ENCODE measurements around the gene MAP1LC3B.
"Not testable (repeated sequence)": the region's sequence is repeated elsewhere in the genome, so short reads cannot be mapped to it uniquely, and the experiment has no call there.

Gene MAP1LC3B

DNA sequence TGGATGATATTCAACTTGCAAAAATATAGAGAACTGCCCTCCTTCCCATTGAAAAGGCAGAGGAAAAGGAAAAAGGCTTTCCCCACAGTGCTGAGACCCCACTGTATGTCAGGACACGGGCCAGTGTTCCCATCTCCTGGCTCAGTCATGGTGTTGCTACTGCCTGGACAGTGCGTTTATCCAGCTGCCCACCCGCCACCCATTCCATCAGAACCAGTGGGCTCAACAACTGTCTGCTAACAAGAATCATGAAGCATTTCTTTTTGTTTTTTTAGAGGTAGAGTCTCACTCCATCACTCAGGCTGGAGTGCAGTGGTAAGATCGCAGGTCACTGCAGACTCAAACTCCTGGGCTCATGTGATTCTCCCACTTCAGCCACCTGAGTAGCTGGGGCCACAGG, 19.8 kb upstream of the MAP1LC3B start:
- DNase-seq (ENCODE audit: low spot score): no peak
- TF ChIP-seq, protein P1, sequence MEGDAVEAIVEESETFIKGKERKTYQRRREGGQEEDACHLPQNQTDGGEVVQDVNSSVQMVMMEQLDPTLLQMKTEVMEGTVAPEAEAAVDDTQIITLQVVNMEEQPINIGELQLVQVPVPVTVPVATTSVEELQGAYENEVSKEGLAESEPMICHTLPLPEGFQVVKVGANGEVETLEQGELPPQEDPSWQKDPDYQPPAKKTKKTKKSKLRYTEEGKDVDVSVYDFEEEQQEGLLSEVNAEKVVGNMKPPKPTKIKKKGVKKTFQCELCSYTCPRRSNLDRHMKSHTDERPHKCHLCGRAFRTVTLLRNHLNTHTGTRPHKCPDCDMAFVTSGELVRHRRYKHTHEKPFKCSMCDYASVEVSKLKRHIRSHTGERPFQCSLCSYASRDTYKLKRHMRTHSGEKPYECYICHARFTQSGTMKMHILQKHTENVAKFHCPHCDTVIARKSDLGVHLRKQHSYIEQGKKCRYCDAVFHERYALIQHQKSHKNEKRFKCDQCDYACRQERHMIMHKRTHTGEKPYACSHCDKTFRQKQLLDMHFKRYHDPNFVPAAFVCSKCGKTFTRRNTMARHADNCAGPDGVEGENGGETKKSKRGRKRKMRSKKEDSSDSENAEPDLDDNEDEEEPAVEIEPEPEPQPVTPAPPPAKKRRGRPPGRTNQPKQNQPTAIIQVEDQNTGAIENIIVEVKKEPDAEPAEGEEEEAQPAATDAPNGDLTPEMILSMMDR (IDR thresholded peaks at IDR 0.05): no peak
- Histone ChIP-seq H3K27ac (no peak overlapping the region), H3K4me3 (no peak overlapping the region)

DNA sequence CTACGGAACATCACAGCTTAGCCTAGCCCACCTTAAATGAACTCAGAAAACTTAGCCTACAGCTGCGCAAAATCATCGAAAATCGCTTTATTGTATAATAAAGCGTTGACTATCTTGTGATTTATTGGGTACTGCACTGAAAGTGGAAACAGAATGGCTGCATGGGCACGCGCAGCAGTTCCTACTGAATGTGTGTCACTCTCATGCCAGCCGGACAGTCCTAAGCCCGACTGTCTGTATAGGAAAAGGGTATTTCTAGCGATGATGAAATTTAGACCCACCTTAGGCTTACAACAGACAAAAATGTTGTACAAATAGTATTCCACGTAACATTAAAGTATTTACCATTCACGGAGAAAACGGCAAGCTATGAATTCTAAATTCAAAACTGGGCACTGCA, 17.8 kb upstream of the MAP1LC3B start:
- no peak overlapping the region for H3K27ac ChIP-seq
- no peak for DNase-seq (ENCODE audit: low spot score)
- no peak overlapping the region for H3K4me3 ChIP-seq
- TF ChIP-seq, protein P1 (IDR thresholded peaks at IDR 0.05): no peak

DNA sequence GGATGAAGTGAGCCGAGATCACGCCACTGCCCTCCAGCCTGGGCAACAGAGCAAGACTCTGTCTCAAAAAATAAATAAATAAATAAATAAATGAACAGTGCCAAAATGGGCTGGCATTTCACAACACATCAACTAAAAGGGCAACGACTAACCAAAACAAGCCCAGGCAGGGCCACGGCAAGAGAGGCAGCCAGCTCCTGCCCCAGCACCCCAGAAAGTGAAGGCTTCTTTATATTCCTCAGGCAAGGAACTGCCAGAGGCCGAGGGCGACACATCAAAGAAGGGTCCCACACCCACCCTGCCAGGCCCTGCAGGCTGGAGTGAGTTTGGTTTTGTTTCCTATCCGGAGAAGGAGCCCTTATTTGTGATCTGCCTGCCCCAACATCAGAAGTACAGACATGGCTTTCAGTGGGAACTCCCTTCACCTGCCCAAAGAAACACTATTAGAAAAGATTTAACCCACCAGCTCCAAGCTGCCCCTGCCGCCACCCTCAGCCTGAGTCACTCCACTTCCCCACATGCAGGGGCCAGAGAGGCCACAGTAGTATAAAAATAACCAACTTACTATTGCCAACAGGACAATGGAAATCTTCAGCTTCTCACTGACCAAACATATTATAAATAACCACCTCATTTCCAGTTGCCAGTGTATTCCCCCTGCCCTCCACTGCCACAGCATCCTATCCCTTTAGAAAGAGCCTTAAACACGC, 16.6 kb upstream of the MAP1LC3B start:
- DNase-seq (ENCODE audit: low spot score): no peak
- TF ChIP-seq, protein P1 (IDR thresholded peaks at IDR 0.05): no peak
- Histone ChIP-seq H3K27ac (peak overlapping the region; percentile 7 to 8), H3K4me3 (peak overlapping the region; percentile 2)

DNA sequence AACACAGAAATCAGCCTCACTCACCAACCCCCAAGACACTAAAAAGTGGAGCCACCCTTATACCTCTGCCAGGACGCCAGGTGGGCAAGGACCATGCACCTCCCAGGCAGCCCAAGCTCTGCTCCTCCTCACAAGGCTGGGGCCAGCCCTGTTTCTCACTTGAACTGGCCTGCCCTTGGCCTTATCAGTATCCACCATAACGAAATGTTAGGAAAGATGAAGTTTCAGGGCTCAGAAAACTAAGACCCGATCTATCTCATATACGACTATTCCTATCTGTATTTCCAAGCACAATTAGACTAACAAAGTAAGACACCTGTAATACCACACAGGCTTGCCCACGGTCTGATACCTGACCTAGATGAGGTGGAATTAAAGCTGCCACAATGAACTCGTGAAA, 15.5 kb upstream of the MAP1LC3B start:
- no peak overlapping the region for H3K4me3 ChIP-seq
- no peak for DNase-seq (ENCODE audit: low spot score)
- peak overlapping the region in 1 of 2 donors; percentile 29 for H3K27ac ChIP-seq
- TF ChIP-seq, protein P1 (IDR thresholded peaks at IDR 0.05): no peak

DNA sequence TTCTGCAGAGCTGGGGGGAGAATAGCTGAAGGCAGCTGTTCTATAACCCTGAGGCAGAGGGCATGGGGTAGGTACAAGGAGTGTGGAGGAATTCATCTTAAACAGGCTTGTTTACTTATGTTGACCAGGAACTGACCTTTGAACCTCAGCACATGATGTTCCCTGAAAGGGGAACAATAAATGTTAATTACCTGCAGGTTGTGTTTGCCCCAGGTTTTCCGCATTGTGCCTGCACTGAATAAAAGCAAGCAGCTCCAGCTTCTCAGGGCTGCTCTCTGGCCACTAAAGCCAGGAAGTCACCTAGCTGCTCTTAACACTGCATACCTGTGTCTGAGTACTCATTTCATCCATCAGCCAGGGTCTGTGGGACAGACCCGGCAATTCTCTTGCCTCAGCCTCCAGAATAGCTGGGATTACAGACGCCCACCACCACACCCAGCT, 12.8 kb upstream of the MAP1LC3B start:
- not testable (repeated sequence) for DNase-seq (ENCODE audit: low spot score); H3K27ac ChIP-seq

DNA sequence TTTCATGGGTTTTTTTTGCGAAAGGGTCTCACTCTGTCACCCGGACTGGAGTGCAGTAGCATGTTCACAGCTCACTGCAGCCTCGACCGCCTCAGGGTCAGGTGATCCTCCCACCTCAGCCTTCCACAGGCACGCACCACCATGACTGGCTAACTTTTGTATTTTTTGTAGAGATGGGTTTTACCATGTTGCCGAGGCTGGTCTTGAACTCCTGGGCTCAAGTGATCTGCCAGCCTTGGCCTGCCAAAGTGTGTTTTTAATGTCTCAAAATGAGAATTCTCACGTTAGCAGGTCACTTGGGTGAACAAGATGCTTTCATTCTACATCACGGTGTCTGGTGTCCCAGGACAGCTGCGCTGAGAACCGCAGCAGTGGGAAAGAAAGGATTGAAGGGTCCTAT, 11.7 kb upstream of the MAP1LC3B start:
- Histone ChIP-seq H3K4me3 (peak overlapping the region; percentile 83), H3K27ac (peak overlapping the region; percentile 39 to 68)
- TF ChIP-seq, protein P1 (IDR thresholded peaks at IDR 0.05): no peak
- no peak for DNase-seq (ENCODE audit: low spot score)

More for the DNA sequence above, 12.8 kb upstream of the MAP1LC3B start:
- not testable (repeated sequence) for H3K4me3 ChIP-seq

DNA sequence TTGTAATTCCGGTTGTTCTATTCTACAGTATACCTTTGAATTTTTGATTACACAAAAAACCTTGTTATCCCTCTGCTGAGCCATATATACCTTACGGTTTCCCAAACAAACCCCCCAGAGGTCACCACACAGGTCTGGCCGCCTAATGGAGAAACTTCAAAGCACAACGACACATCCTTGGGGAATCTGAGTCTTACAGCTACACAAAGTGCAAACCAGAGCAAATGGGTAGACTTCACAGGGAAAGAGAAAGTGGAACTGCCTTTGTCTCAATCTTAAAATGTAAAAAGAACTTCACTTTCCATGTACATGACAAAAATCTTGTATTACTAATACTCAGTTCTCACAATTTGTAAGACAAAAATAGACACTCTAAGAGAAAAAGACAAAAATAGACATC, 11.3 kb upstream of the MAP1LC3B start:
- Histone ChIP-seq H3K4me3 (peak overlapping the region; percentile 83), H3K27ac (peak overlapping the region; percentile 39 to 68)
- TF ChIP-seq, protein P1 (IDR thresholded peaks at IDR 0.05): no peak
- DNase-seq (ENCODE audit: low spot score): no peak
